WERI-Rb-1 (cell line): Measurements from ENCODE around the gene CARNS1.

Source experiments
- DNase-seq: peaks from one replicate; pipeline ENCODE4 v3.0.0-alpha.2; 2020
- H3K27ac ChIP-seq: fragments of 250-450 bp; sonication (Bioruptor Pico); 2 replicates; pipeline ENCODE4 v1.5.1; 2020; ENCODE audit warnings: mild to moderate bottlenecking, moderate library complexity
- H3K27me3 ChIP-seq: fragments of 250-450 bp; sonication (Bioruptor Pico); 2 replicates; pipeline ENCODE4 v1.5.1; 2021; ENCODE audit warnings: mild to moderate bottlenecking, low read depth, moderate library complexity; ENCODE audit not compliant: insufficient read depth, severe bottlenecking
- H3K36me3 ChIP-seq: fragments of 250-450 bp; sonication (Bioruptor Pico); 2 replicates; pipeline ENCODE4 v1.5.1; 2020; ENCODE audit warnings: mild to moderate bottlenecking, moderate library complexity
- H3K4me3 ChIP-seq: 2 replicates; pipeline ENCODE4 v1.5.1; 2011; ENCODE audit warnings: low read depth, mild to moderate bottlenecking, control low read depth, low read length
- H3K9me3 ChIP-seq: fragments of 250-450 bp; sonication (Bioruptor Pico); 2 replicates; pipeline ENCODE4 v1.5.1; 2021; ENCODE audit warnings: mild to moderate bottlenecking, moderate library complexity; ENCODE audit not compliant: severe bottlenecking
- CTCF ChIP-seq: IDR thresholded peaks from 2 replicates; pipeline ENCODE4 v1.5.1; 2011; ENCODE audit warnings: low read depth, mild to moderate bottlenecking, control low read depth, inconsistent platforms, low read length

CARNS1 gene

GRCh38 chr11:67371189-67371910, 44.1 kb upstream of the CARNS1 start:
- peak; percentile 62 for DNase-seq
- Histone ChIP-seq H3K27ac (no peak overlapping the region), H3K9me3 (no peaks in the 10 kb centered on the region), H3K36me3 (no peaks in the 10 kb centered on the region), H3K4me3 (no peak overlapping the region), H3K27me3 (no peaks in the 10 kb centered on the region)
- peak; percentile 61 for TF ChIP-seq CTCF

GRCh38 chr11:67371911-67372320, 43.6 kb upstream of the CARNS1 start:
- no peaks in the 10 kb centered on the region for H3K27me3 ChIP-seq
- H3K9me3 ChIP-seq = no peaks in the 10 kb centered on the region
- no peaks in the 10 kb centered on the region for H3K36me3 ChIP-seq
- TF ChIP-seq CTCF = no peak
- no peak for DNase-seq
- no peak overlapping the region; the same call in 1 of the 2 replicates for H3K27ac ChIP-seq
- H3K4me3 ChIP-seq = peak overlapping the region; percentile 26

GRCh38 chr11:67372321-67372992, 43.0 kb upstream of the CARNS1 start:
- H3K27me3 ChIP-seq = no peaks in the 10 kb centered on the region
- H3K27ac ChIP-seq = peak overlapping the region; percentile 53
- no peak for TF ChIP-seq CTCF
- peak; percentile 59 for DNase-seq
- no peaks in the 10 kb centered on the region for H3K36me3 ChIP-seq
- H3K9me3 ChIP-seq = no peaks in the 10 kb centered on the region
- peak overlapping the region; percentile 57 for H3K4me3 ChIP-seq

- Histone ChIP-seq H3K27ac (peak within 1 kb of the TSS; percentile 53), H3K27me3 (no peaks in the 10 kb centered on the region)
Measured at GRCh38 chr11:67372993-67373647, 42.4 kb upstream of the CARNS1 start, which contains the start of gene CLCF1. Gene CLCF1, minus strand, starts transcription at chr11:67373598. Its CDS starts 59 bp downstream, at chr11:67373539.

More at GRCh38 chr11:67372993-67373647, 42.4 kb upstream of the CARNS1 start, which contains the start of gene CLCF1:
- no peaks in the 10 kb centered on the region for H3K9me3 ChIP-seq
- H3K4me3 ChIP-seq = peak within 1 kb of the TSS; percentile 57
- no peak for TF ChIP-seq CTCF
- H3K36me3 ChIP-seq = no peaks in the 10 kb centered on the region
- DNase-seq = peak; percentile 68
